ENCODE results near the gene POGZ. TPM values are rescaled to one million over a fixed set of nuclear protein-coding genes. Genes with fewer than 3 reads are reported as not detected.
A peak's percentile ranks its signal among the peaks of the same experiment; 100 is the strongest.

Gene POGZ
- total RNA-seq, 3 donors from 2014 or later = 37.0 to 72.6 (median 60.3) TPM

- peak overlapping the region; percentile 73 to 81 for H3K27ac ChIP-seq
- DNase-seq (ENCODE audit: low spot score in 2 of 2) = peak; percentile 48 to 64
- no peaks in the 10 kb centered on the region for H3K27me3 ChIP-seq
- no peaks in the 10 kb centered on the region for H3K9me3 ChIP-seq
- H3K4me1 ChIP-seq = peaks cover 0 to 9% of the 10 kb centered on the region in 2 donors
- no peak for TF ChIP-seq CTCF (IDR thresholded peaks at IDR 0.05)
- no peak for TF ChIP-seq POLR2AphosphoS5 (IDR thresholded peaks at IDR 0.05)
- no peak for TF ChIP-seq POLR2A (IDR thresholded peaks at IDR 0.05)
- H3K4me3 ChIP-seq = peak overlapping the region; percentile 37 to 61 (median 52)
- H3K36me3 ChIP-seq = no peaks in the 10 kb centered on the region
- intact Hi-C loops (cut with DNase I; ENCODE audit: low total_unique reads) = no loop called here
Measured at GRCh38 chr1:151371370-151372057, 87.8 kb downstream of the POGZ start.

- Histone ChIP-seq H3K9me3 (no peaks in the 10 kb centered on the region), H3K27me3 (no peaks in the 10 kb centered on the region), H3K27ac (peak overlapping the region; percentile 73), H3K4me3 (no peak overlapping the region), H3K4me1 (peaks cover 0 to 9% of the 10 kb centered on the region in 2 donors), H3K36me3 (no peaks in the 10 kb centered on the region)
- intact Hi-C loops (cut with DNase I; ENCODE audit: low total_unique reads) = no loop called here
- TF ChIP-seq POLR2AphosphoS5 (IDR thresholded peaks at IDR 0.05) = no peak
- TF ChIP-seq CTCF (IDR thresholded peaks at IDR 0.05) = no peak
- TF ChIP-seq POLR2A (IDR thresholded peaks at IDR 0.05) = no peak
- DNase-seq (ENCODE audit: low spot score in 2 of 2) = no peak
Measured at GRCh38 chr1:151370211-151370911, 88.9 kb downstream of the POGZ start.

GRCh38 chr1:151369621-151370048 is 89.7 kb downstream of the POGZ start:
- H3K27ac ChIP-seq = peak overlapping the region in 1 of 2 donors; percentile 73
- intact Hi-C loops (cut with DNase I; ENCODE audit: low total_unique reads) = no loop called here
- DNase-seq (ENCODE audit: low spot score in 2 of 2) = no peak

GRCh38 chr1:151369302-151369610 is 90.0 kb downstream of the POGZ start:
- Histone ChIP-seq H3K27ac (peak overlapping the region in 1 of 2 donors; percentile 73), H3K4me3 (no peak overlapping the region), H3K4me1 (peaks cover 0 to 9% of the 10 kb centered on the region in 2 donors), H3K27me3 (no peaks in the 10 kb centered on the region), H3K9me3 (no peaks in the 10 kb centered on the region), H3K36me3 (no peaks in the 10 kb centered on the region)
- no peak for TF ChIP-seq CTCF (IDR thresholded peaks at IDR 0.05)
- TF ChIP-seq POLR2A (IDR thresholded peaks at IDR 0.05) = no peak
- no peak for TF ChIP-seq POLR2AphosphoS5 (IDR thresholded peaks at IDR 0.05)
- DNase-seq (ENCODE audit: low spot score in 2 of 2) = no peak
- intact Hi-C loops (cut with DNase I; ENCODE audit: low total_unique reads) = no loop called here

More at GRCh38 chr1:151369621-151370048, 89.7 kb downstream of the POGZ start:
- Histone ChIP-seq H3K36me3 (no peaks in the 10 kb centered on the region), H3K27me3 (no peaks in the 10 kb centered on the region), H3K9me3 (no peaks in the 10 kb centered on the region), H3K4me3 (no peak overlapping the region), H3K4me1 (peaks cover 0 to 9% of the 10 kb centered on the region in 2 donors)
- TF ChIP-seq CTCF (IDR thresholded peaks at IDR 0.05) (no peak), POLR2AphosphoS5 (IDR thresholded peaks at IDR 0.05) (no peak), POLR2A (IDR thresholded peaks at IDR 0.05) (no peak)
